Transverse colon (tissue), 4 donors: Measurements from ENCODE around the gene QSOX2. TPM values are rescaled to one million over a fixed set of nuclear protein-coding genes. Genes with fewer than 3 reads are reported as not detected.

Source experiments
- DNase-seq: peaks from one replicate; pipeline ENCODE4 v3.0.0-alpha.2; 2019
- H3K27ac ChIP-seq, 4 donors: fragments of 200-600 bp; sonication (generic); 2 replicates each; pipeline ENCODE4 v1.5.1; 2016 to 2018; ENCODE audit warnings: inconsistent platforms in 4 of 4
- H3K27me3 ChIP-seq: fragments of 200-600 bp; sonication (generic); 2 replicates; pipeline ENCODE4 v1.5.1; 2017; ENCODE audit warnings: inconsistent platforms
- H3K36me3 ChIP-seq, 4 donors: fragments of 200-600 bp; sonication (generic); 2 replicates each; pipeline ENCODE4 v1.5.1; 2017 to 2019; ENCODE audit warnings: inconsistent platforms in 4 of 4
- H3K4me1 ChIP-seq, 4 donors: fragments of 200-600 bp; sonication (generic); 2 replicates each; pipeline ENCODE4 v1.5.1; 2017 to 2020; ENCODE audit warnings: inconsistent platforms in 4 of 4
- H3K4me3 ChIP-seq, 4 donors: fragments of 200-600 bp; sonication (generic); 1 replicate in 1 of 4; 2 replicates in 3 of 4; pipeline versions ENCODE4 v1.5.1 to v1.6.1; 2017 to 2019; ENCODE audit warnings: inconsistent platforms in 4 of 4
- H3K9me3 ChIP-seq, 2 donors: fragments of 200-600 bp; sonication (generic); 2 replicates each; pipeline ENCODE4 v1.5.1; 2017 to 2019; ENCODE audit warnings: inconsistent platforms in 2 of 2
- EP300 ChIP-seq: sonication (generic); formaldehyde crosslinking; IDR thresholded peaks from one replicate; pipeline ENCODE4 v1.6.1; 2017; ENCODE audit warnings: antibody characterized with exemption, low read depth
- POLR2A ChIP-seq: fragments of 450-650 bp; IDR thresholded peaks from one replicate; pipeline ENCODE4 v1.6.1; 2016; ENCODE audit warnings: antibody characterized with exemption, mild to moderate bottlenecking, moderate library complexity
- POLR2AphosphoS5 ChIP-seq, 3 donors: sonication (generic); formaldehyde crosslinking; IDR thresholded peaks; one replicate each; pipeline ENCODE4 v1.6.1; 2016; ENCODE audit warnings: antibody characterized with exemption in 3 of 3
- WGBS, 2 donors: methylation state at CpG; one replicate each; pipeline ENCODE4 v1.1.5; 2018; ENCODE audit warnings: low coverage in 1 of 2; 5-methylcytosine and 5-hydroxymethylcytosine counted together
- in situ Hi-C, 4 donors: fragments of 200-750 bp; cut with MboI; loops; one replicate each; pipeline versions ENCODE4 v1.15.0 to v1.15.1; 2017; ENCODE audit warnings: low sequenced_read_pairs in 3 of 4, low pct_ligation_motif_present in 1 of 4, low pct_unique_long_range_greater_than_20kb in 1 of 4
- intact Hi-C: fragments of 100-400 bp; cut with DNase I; formaldehyde crosslinking; loops from one replicate; pipeline ENCODE4 v1.15.1; 2023; ENCODE audit warnings: low total_unique reads
- total RNA-seq, 4 donors: library from RNA; depleted of rRNA; stranded (reverse); fragments of >200 nt; gene quantifications; one replicate each; pipeline ENCODE4 v1.1.0, GENCODE V29; 2016
- TF ChIP-seq, protein P1 (sequence below), 5 experiments: fragments of 200-600 bp in 3 of 5; fragments of 450-650 bp in 2 of 5; sonication (generic) in 3 of 5; IDR thresholded peaks; 1 replicate in 2 of 5; 2 replicates in 3 of 5; pipeline ENCODE4 v1.5.1; 2016 to 2017; ENCODE audit warnings: antibody characterized with exemption in 5 of 5, inconsistent platforms in 3 of 5, mild to moderate bottlenecking in 2 of 5, moderate library complexity in 1 of 5

QSOX2 gene
- total RNA-seq, 4 donors from 2014 or later: 3.7 to 18.1 (median 4.8) TPM

DNA sequence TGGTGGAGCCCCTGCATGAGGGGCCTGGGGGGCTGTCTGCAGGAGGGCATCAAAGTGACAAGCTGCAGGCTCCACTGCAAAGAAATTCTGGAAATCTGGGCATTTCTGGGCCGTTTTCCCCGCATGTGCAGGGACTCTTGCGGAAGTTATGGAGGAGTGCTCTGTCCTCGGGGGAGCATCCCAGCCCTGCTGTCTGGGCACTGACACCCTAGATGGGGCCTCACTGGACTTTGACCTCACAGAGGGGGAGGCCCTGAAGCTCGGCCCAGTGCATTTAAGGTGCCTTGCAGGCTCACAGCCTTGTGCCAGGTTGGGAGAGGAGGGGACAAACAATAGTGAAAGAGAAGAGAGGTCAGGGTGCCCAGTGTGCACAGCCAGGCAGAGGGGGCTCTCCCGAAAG lies 76.1 kb downstream of the QSOX2 start:
- in situ Hi-C loops: loop anchor here in 2 of 4 donors (10.0 kb wide), 2 partner anchors 105 to 115 kb away; no protein-coding TSS in a partner anchor
- intact Hi-C loops: loop anchor here (10.0 kb wide), 1 partner anchor 115 kb away; no protein-coding TSS in a partner anchor
- 51% methylated on average over 6 of the region's 6 CpGs; no CpG with 5 or more reads in 1 of the 2 donors for WGBS, 2 donors

DNA sequence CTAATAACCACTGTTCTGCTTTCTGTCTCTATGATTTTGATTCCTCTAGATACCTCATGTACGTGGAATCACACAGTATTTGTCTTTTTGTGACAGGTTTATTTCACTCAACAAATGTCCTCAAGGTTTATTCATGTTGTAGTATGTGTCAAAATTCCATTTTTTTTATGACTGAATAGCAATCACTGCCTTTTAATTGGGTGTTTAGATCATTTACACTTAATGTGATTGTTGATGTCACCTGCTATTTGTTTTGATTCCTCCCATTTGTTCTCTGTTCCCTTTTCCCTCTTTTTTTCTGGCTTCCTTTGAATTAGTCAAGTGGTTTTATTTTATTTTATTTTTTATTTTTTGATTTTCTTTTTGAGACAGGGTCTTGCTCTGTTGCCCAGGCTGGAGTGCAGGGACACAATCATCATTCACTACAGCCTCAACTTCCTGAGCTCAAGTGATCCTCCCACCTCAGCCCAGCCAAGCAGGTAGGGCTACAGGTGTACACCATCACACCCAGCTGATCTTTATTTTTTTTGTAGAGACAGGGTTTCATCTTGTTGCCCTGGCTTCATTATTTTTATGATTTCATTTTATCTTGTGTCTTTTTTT lies 82.3 kb downstream of the QSOX2 start:
- TF ChIP-seq, protein P1, sequence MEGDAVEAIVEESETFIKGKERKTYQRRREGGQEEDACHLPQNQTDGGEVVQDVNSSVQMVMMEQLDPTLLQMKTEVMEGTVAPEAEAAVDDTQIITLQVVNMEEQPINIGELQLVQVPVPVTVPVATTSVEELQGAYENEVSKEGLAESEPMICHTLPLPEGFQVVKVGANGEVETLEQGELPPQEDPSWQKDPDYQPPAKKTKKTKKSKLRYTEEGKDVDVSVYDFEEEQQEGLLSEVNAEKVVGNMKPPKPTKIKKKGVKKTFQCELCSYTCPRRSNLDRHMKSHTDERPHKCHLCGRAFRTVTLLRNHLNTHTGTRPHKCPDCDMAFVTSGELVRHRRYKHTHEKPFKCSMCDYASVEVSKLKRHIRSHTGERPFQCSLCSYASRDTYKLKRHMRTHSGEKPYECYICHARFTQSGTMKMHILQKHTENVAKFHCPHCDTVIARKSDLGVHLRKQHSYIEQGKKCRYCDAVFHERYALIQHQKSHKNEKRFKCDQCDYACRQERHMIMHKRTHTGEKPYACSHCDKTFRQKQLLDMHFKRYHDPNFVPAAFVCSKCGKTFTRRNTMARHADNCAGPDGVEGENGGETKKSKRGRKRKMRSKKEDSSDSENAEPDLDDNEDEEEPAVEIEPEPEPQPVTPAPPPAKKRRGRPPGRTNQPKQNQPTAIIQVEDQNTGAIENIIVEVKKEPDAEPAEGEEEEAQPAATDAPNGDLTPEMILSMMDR (IDR thresholded peaks at IDR 0.05): no peak
- no peak for TF ChIP-seq POLR2AphosphoS5 (IDR thresholded peaks at IDR 0.05)
- no peak for TF ChIP-seq POLR2A
- TF ChIP-seq EP300: no peak
- H3K36me3 ChIP-seq: no peaks in the 10 kb centered on the region
- no peak overlapping the region for H3K4me3 ChIP-seq
- DNase-seq: no peak
- in situ Hi-C loops (loop anchor here in 2 of 4 donors (10.0 kb wide), 2 partner anchors 111 to 121 kb away; no protein-coding TSS in a partner anchor), intact Hi-C loops (loop anchor here (10.0 kb wide), 1 partner anchor 121 kb away; no protein-coding TSS in a partner anchor)
- H3K27ac ChIP-seq: no peak overlapping the region
- H3K27me3 ChIP-seq: peaks cover 9% of the 10 kb centered on the region
- H3K9me3 ChIP-seq: peaks cover 0 to 4% of the 10 kb centered on the region in 2 donors
- 37 to 44% methylated on average over 1 of the region's 1 CpG for WGBS, 2 donors
- H3K4me1 ChIP-seq: no peaks in the 10 kb centered on the region

More for the DNA sequence above, 76.1 kb downstream of the QSOX2 start:
- TF ChIP-seq, protein P1 (IDR thresholded peaks at IDR 0.05): no peak
- no peak for TF ChIP-seq EP300
- no peak for TF ChIP-seq POLR2A
- TF ChIP-seq POLR2AphosphoS5 (IDR thresholded peaks at IDR 0.05): no peak
- no peak overlapping the region for H3K4me3 ChIP-seq
- no peaks in the 10 kb centered on the region for H3K4me1 ChIP-seq
- H3K9me3 ChIP-seq: no peaks in the 10 kb centered on the region
- no peak overlapping the region for H3K27ac ChIP-seq
- DNase-seq: no peak
- H3K27me3 ChIP-seq: peaks cover 44% of the 10 kb centered on the region
- no peaks in the 10 kb centered on the region for H3K36me3 ChIP-seq

DNA sequence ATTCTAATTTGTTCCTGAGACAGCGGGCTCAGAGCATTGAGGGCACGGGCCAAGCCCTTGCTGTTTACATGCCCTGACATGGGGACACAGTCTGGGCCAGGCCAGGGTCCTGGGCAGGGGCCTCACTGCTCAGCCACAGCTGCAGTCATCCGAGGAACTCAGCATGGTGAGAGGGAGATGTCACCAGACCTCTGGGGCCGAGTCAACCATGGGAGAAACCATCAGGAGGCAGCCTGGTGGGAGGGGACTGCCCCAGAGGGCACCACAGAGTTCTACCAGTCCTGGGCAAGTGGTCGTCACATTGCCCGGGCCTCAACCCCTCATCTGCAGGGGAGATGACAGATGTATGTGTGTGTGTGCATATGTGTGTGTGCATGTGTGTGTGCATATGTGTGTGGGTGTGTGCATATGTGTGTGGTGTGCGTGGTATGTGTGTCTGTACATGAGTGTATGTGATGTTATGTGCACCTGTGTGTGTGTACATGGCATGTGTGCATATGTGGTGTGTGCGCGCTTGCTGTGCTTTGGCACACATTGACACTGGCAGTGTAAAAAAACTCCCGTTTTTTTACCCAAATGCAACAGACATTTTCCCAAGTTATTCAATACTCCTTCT lies 84.5 kb downstream of the QSOX2 start:
- 77% methylated on average over 8 of the region's 10 CpGs; no CpG with 5 or more reads in 1 of the 2 donors for whole genome bisulfite sequencing, 2 donors
- peaks cover 27% of the 10 kb centered on the region for H3K27me3 ChIP-seq
- in situ Hi-C loops: loop anchor here in 2 of 4 donors (10.0 kb wide), 2 partner anchors 114 to 124 kb away; no protein-coding TSS in a partner anchor

More for the DNA sequence above, 84.5 kb downstream of the QSOX2 start:
- Histone ChIP-seq H3K4me3 (no peak overlapping the region), H3K4me1 (no peaks in the 10 kb centered on the region), H3K27ac (no peak overlapping the region), H3K36me3 (no peaks in the 10 kb centered on the region), H3K9me3 (peaks cover 0 to 4% of the 10 kb centered on the region in 2 donors)
- no peak for TF ChIP-seq POLR2AphosphoS5 (IDR thresholded peaks at IDR 0.05)
- no peak for TF ChIP-seq POLR2A
- TF ChIP-seq, protein P1 (IDR thresholded peaks at IDR 0.05): no peak
- TF ChIP-seq EP300: no peak
- DNase-seq: no peak
- intact Hi-C loops: loop anchor here (10.0 kb wide), 1 partner anchor 124 kb away; no protein-coding TSS in a partner anchor
